ENCODE data around the gene CMTM7.

The CMTM7 gene

GRCh38 chr3:32454111-32454510, 62.5 kb downstream of the CMTM7 start:
- H3K27me3 ChIP-seq (ENCODE audit: insufficient read depth, poor library complexity, severe bottlenecking) = no peaks in the 10 kb centered on the region
- no peak overlapping the region for H3K4me3 ChIP-seq (replicated peaks; ENCODE audit: insufficient read depth, low read length)
- H3K27ac ChIP-seq (replicated peaks) = no peak overlapping the region
- no peak for DNase-seq (ENCODE audit: low read depth in 1 of 2, low spot score in 1 of 2)
- TF ChIP-seq POLR2AphosphoS5 (IDR thresholded peaks at IDR 0.05; ENCODE audit: low read depth) (no peak), CTCF (IDR thresholded peaks at IDR 0.05; ENCODE audit: insufficient read depth, low read length) (no peak), SPI1 (IDR thresholded peaks at IDR 0.05; ENCODE audit: borderline replicate concordance, low read depth) (no peak), REST (IDR thresholded peaks at IDR 0.05; ENCODE audit: insufficient replicate concordance, low read depth) (no peak), GABPA (IDR thresholded peaks at IDR 0.05; ENCODE audit: low read depth) (no peak)

GRCh38 chr3:32454731-32455608, 63.3 kb downstream of the CMTM7 start:
- Histone ChIP-seq H3K27ac (replicated peaks) (no peak overlapping the region), H3K4me3 (replicated peaks; ENCODE audit: insufficient read depth, low read length) (no peak overlapping the region), H3K27me3 (ENCODE audit: insufficient read depth, poor library complexity, severe bottlenecking) (no peaks in the 10 kb centered on the region)
- no peak for DNase-seq (ENCODE audit: low read depth in 1 of 2, low spot score in 1 of 2)
- no peak for TF ChIP-seq REST (IDR thresholded peaks at IDR 0.05; ENCODE audit: insufficient replicate concordance, low read depth)

- no peaks in the 10 kb centered on the region for H3K27me3 ChIP-seq (ENCODE audit: insufficient read depth, poor library complexity, severe bottlenecking)
- no peak for TF ChIP-seq CTCF (IDR thresholded peaks at IDR 0.05; ENCODE audit: insufficient read depth, low read length)
- no peak for TF ChIP-seq GABPA (IDR thresholded peaks at IDR 0.05; ENCODE audit: low read depth)
- TF ChIP-seq SPI1 (IDR thresholded peaks at IDR 0.05; ENCODE audit: borderline replicate concordance, low read depth) = no peak
- no peak for TF ChIP-seq POLR2AphosphoS5 (IDR thresholded peaks at IDR 0.05; ENCODE audit: low read depth)
- TF ChIP-seq REST (IDR thresholded peaks at IDR 0.05; ENCODE audit: insufficient replicate concordance, low read depth) = no peak
- no peak overlapping the region for H3K27ac ChIP-seq (replicated peaks)
- DNase-seq (ENCODE audit: low read depth in 1 of 2, low spot score in 1 of 2) = no peak
- no peak overlapping the region for H3K4me3 ChIP-seq (replicated peaks; ENCODE audit: insufficient read depth, low read length)
These were observed 64.2 kb downstream of the CMTM7 start for GRCh38 chr3:32455609-32456428.
